NCI-H2196 treated with DMSO at 0.1 percent for 48 hours (cell line): ENCODE data around the gene ADIPOQ.
"Not testable (repeated sequence)": the region's sequence is repeated elsewhere in the genome, so short reads cannot be mapped to it uniquely, and the experiment has no call there.

ENCODE experiments used
- DNase-seq: peaks from one replicate; lab custom pipeline; 2025; ENCODE audit not compliant: unreplicated experiment; lab: John Stamatoyannopoulos, UW

ADIPOQ gene

GRCh38 chr3:186901135-186901734 is 58.7 kb downstream of the ADIPOQ start:
- no peak for DNase-seq

GRCh38 chr3:186902154-186902553 is 59.6 kb downstream of the ADIPOQ start:
- DNase-seq, result no peak

DNA sequence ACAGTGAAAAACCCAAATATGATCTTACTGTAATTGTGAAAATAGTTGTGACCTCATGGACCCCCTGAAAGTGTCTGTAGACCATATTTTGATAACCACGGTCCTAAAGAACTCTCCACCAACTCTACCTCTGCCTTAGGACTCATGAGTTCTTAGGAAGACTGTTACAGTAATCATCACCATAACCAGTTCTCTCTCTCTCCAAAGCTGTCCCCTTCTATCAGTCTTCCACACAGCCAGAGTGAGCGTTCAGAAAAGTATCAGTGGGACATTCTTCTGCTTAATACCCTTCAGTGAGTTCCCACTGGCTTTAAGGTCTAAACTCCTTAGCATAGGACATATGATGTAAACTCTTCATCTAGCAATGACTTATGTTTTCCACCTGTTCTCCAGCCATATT is 60.2 kb downstream of the ADIPOQ start:
- no peak for DNase-seq

- DNase-seq, result not testable (repeated sequence)
Measured at GRCh38 chr3:186903676-186904075, 61.2 kb downstream of the ADIPOQ start.

- not testable (repeated sequence) for DNase-seq
Measured at GRCh38 chr3:186907075-186907474, 64.6 kb downstream of the ADIPOQ start.
